Parathyroid adenoma (tissue), 2 donors: ENCODE results near the gene CREB3L2.
A peak's percentile ranks its signal among the peaks of the same experiment; 100 is the strongest.

ENCODE experiments used
- H2AFZ ChIP-seq: fragments of 300-600 bp; sonication (generic); one replicate; pipeline ENCODE4 v1.7.0; 2017; ENCODE audit warnings: antibody characterized with exemption, mild to moderate bottlenecking
- H3K27ac ChIP-seq: fragments of 300-600 bp; sonication (generic); one replicate; pipeline ENCODE4 v1.7.0; 2017
- H3K27me3 ChIP-seq: fragments of 300-600 bp; sonication (generic); one replicate; pipeline ENCODE4 v1.7.0; 2017; ENCODE audit warnings: low read length; ENCODE audit not compliant: control insufficient read depth, insufficient read depth
- H3K36me3 ChIP-seq: fragments of 300-600 bp; sonication (generic); one replicate; pipeline ENCODE4 v1.7.0; 2017; ENCODE audit warnings: low read length; ENCODE audit not compliant: control insufficient read depth, insufficient read depth
- H3K4me1 ChIP-seq: fragments of 300-600 bp; sonication (generic); one replicate; pipeline ENCODE4 v1.7.0; 2017; ENCODE audit warnings: control low read depth
- H3K4me2 ChIP-seq: fragments of 300-600 bp; sonication (generic); one replicate; pipeline ENCODE4 v1.7.0; 2017; ENCODE audit warnings: low read length
- H3K4me3 ChIP-seq: fragments of 300-600 bp; sonication (generic); one replicate; pipeline ENCODE4 v1.7.0; 2017; ENCODE audit warnings: low read depth, low read length
- H3K79me2 ChIP-seq: fragments of 300-600 bp; sonication (generic); one replicate; pipeline ENCODE4 v1.7.0; 2017; ENCODE audit warnings: control low read depth
- H3K9ac ChIP-seq: fragments of 300-600 bp; sonication (generic); one replicate; pipeline ENCODE4 v1.7.0; 2017; ENCODE audit warnings: mild to moderate bottlenecking
- H3K9me3 ChIP-seq: fragments of 300-600 bp; sonication (generic); one replicate; pipeline ENCODE4 v1.7.0; 2017; ENCODE audit warnings: low read length; ENCODE audit not compliant: control insufficient read depth
- TF ChIP-seq, protein P1 (sequence below): fragments of 300-600 bp; sonication (generic); IDR thresholded peaks from one replicate; pipeline ENCODE4 v1.7.0; 2017; ENCODE audit warnings: antibody characterized with exemption, mild to moderate bottlenecking
- donor health status: primary hyperparathyroidism.

CREB3L2 gene

DNA sequence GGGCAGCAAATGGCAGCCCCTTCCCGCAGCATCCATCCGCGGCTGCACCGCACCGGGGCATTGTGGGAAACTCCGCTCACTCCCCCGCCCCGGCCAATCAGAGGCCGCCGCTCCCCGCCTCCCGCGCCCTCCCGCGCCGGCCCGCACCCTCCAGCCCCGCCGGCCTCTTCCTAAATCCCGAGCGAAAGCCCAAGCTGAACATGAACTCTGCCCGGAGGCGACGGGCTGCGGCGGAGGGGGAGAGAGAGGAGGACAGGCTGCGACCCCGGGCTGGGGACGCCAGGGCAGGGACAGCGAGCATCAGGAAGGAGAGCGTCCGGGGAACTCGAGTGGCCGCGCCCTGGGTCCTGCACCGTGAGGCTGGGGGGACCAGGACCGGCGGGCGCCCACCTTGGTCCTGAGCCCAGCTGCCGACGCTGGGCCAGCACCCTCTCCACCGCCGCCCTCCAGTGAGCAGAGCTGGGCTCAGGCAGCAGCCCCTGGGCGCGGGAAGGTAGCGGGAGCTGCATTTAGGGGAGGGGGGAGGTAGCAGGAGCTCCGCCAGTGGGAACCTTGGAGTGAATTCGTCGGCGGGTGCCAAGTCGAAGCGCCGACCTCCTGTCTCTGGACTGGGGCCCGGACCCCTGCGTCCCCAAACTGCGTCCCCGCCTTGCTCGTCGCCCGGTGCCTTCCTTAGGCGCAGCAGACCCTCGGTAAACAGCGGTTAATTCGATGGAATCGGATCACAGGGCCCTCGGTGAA, 154.9 kb downstream of the CREB3L2 start, which contains the start of gene DGKI:
Gene DGKI, minus strand, starts transcription at position 148 of the 741 bp plus-strand sequence.
- Histone ChIP-seq H3K79me2 (no peaks in the 10 kb centered on the region), H3K9me3 (no peaks in the 10 kb centered on the region), H3K36me3 (no peaks in the 10 kb centered on the region), H3K27me3 (no peaks in the 10 kb centered on the region), H3K4me3 (peak within 1 kb of the TSS; percentile 23), H3K4me1 (no peaks in the 10 kb centered on the region), H3K27ac (no peak within 1 kb of the TSS), H2AFZ (peak within 1 kb of the TSS; percentile 62), H3K4me2 (peak within 1 kb of the TSS; percentile 60), H3K9ac (no peak within 1 kb of the TSS)
- TF ChIP-seq, protein P1, sequence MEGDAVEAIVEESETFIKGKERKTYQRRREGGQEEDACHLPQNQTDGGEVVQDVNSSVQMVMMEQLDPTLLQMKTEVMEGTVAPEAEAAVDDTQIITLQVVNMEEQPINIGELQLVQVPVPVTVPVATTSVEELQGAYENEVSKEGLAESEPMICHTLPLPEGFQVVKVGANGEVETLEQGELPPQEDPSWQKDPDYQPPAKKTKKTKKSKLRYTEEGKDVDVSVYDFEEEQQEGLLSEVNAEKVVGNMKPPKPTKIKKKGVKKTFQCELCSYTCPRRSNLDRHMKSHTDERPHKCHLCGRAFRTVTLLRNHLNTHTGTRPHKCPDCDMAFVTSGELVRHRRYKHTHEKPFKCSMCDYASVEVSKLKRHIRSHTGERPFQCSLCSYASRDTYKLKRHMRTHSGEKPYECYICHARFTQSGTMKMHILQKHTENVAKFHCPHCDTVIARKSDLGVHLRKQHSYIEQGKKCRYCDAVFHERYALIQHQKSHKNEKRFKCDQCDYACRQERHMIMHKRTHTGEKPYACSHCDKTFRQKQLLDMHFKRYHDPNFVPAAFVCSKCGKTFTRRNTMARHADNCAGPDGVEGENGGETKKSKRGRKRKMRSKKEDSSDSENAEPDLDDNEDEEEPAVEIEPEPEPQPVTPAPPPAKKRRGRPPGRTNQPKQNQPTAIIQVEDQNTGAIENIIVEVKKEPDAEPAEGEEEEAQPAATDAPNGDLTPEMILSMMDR = no peak

DNA sequence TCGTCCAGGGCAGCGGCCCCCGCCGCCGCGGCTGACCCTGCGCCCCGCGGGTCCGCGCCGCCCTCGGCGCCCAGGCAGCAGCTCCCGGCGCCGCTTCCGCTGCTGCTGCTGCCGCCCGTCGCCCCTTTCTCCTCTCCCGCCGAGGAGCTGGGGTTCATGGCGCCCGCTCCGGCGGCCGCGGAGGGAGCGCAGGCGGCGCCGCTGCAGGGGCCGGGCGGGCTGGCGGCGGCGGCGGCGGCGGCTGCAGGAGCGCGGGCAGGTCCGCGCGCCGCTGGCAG, 155.4 kb downstream of the CREB3L2 start:
- Histone ChIP-seq H3K27ac (no peak overlapping the region), H2AFZ (no peak overlapping the region), H3K36me3 (no peaks in the 10 kb centered on the region), H3K9ac (no peak overlapping the region), H3K4me2 (no peak overlapping the region), H3K27me3 (no peaks in the 10 kb centered on the region), H3K4me3 (no peak overlapping the region), H3K9me3 (no peaks in the 10 kb centered on the region), H3K79me2 (no peaks in the 10 kb centered on the region), H3K4me1 (no peaks in the 10 kb centered on the region)
- TF ChIP-seq, protein P1 = no peak

DNA sequence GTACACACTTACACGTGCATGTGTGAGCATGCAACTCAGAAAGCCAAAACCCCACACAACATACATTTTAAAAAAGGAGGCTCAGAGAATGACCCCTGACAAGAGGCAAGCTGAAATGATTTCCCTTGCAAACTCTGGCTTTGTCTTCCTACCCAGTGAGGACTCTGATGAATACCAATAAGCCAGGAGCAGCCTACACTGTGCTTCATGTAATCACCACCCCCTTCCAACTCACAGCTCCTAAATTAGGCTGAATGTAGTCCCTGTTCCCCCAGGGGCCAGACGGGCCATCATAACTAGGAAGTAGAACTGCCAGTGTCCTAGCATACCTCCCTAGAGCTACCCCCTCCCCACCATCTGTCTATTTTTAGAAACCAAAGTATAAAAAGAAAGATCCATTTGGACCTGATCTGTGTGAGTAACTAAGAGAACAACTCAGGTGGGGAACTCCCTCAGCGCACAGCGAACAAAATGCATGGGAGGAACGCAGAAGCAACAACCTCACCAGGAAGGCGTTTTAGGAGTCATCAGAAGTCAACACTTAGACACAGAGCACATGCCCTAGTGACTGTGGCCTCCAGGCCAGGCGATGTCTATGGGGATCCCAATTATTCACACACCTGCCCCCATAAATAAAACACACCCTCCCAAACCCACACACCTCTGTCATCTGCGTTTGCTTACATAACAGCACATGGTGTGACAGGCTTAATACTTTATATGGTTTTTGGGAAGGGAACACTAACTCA, 157.0 kb downstream of the CREB3L2 start:
- H3K4me1 ChIP-seq = no peaks in the 10 kb centered on the region
- H3K27ac ChIP-seq = no peak overlapping the region
- H3K27me3 ChIP-seq = no peaks in the 10 kb centered on the region
- H3K4me3 ChIP-seq = no peak overlapping the region
- H2AFZ ChIP-seq = no peak overlapping the region
- H3K9me3 ChIP-seq = no peaks in the 10 kb centered on the region
- TF ChIP-seq, protein P1 = no peak
- H3K9ac ChIP-seq = no peak overlapping the region
- no peaks in the 10 kb centered on the region for H3K79me2 ChIP-seq
- no peak overlapping the region for H3K4me2 ChIP-seq
- H3K36me3 ChIP-seq = no peaks in the 10 kb centered on the region

DNA sequence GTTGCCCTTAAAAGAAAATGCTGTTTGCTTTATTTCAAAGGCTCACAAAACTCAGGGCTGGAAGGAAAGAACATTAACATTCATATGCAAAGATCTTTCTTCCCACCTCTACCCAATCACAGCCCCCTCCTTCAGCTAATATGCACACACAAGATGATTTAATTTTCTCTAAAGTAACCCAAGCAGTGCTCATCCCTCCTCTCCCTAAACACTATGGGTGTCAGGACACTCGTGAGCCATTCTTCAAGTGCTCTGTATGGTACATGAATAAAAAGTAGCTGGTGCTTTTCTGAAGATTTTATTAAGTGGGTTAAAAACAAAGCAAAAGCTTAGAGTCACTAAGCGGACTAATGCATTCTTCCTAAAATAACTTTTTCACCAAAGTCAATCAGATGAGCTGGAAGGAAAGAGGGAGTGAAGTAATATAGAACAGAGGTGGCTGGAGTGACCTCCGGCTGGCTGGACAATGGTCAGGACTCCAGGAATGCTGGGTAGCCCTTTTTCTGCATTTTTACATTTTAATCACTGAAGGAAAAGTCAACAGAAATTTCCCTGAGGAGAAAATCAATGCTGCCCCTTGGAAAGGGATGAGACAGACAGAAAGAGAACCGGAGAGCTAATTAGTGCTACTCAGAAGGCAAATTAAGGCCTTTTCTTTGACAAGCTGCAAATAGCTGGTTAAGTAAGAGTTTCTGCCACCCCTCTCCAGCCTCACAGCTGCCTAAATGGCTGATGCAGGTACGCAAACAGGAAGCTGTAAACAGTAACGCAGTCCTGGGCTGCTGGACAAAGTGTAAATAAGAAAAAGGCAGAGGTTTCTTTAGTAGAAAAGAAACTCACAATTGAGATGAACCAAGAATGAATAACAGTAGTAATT, 161.7 kb downstream of the CREB3L2 start:
- H3K79me2 ChIP-seq = no peaks in the 10 kb centered on the region
- no peaks in the 10 kb centered on the region for H3K36me3 ChIP-seq
- no peak overlapping the region for H3K27ac ChIP-seq
- no peak overlapping the region for H2AFZ ChIP-seq
- no peak overlapping the region for H3K4me2 ChIP-seq
- no peak overlapping the region for H3K4me3 ChIP-seq
- no peaks in the 10 kb centered on the region for H3K9me3 ChIP-seq
- H3K4me1 ChIP-seq = no peaks in the 10 kb centered on the region
- H3K27me3 ChIP-seq = no peaks in the 10 kb centered on the region
- no peak overlapping the region for H3K9ac ChIP-seq
- TF ChIP-seq, protein P1 = no peak
